ENCODE data around the gene PIPOX.

GRCh38 chr17:29008591-29008990, 34.4 kb upstream of the PIPOX start:
- TF ChIP-seq BHLHE40 (IDR thresholded peaks at IDR 0.05; ENCODE audit: borderline replicate concordance) (no peak), L3MBTL2 (conservative IDR thresholded peaks at IDR 0.05) (no peak), SP1 (IDR thresholded peaks at IDR 0.05) (no peak), ZNF384 (IDR thresholded peaks at IDR 0.05) (no peak), FOXM1 (IDR thresholded peaks at IDR 0.05; ENCODE audit: borderline replicate concordance) (no peak)

Data from HEK293T (cell line).